Sigmoid colon (tissue), 7 donors: ENCODE data around the gene TEX52. TPM values are rescaled to one million over a fixed set of nuclear protein-coding genes. Genes with fewer than 3 reads are reported as not detected.

Experiments
- DNase-seq: peaks from one replicate; pipeline ENCODE4 v3.0.0-alpha.2; 2019
- H3K27ac ChIP-seq, 4 donors: fragments of 200-600 bp; sonication (generic); one replicate each; pipeline ENCODE4 v1.5.1; 2016 to 2019; ENCODE audit warnings: mild to moderate bottlenecking in 1 of 4
- H3K27me3 ChIP-seq, 3 donors: fragments of 200-600 bp; sonication (generic); one replicate each; pipeline ENCODE4 v1.5.1; 2019; ENCODE audit warnings: mild to moderate bottlenecking in 1 of 3
- H3K36me3 ChIP-seq, 4 donors: fragments of 200-600 bp; sonication (generic); one replicate each; pipeline ENCODE4 v1.5.1; 2016 to 2019
- H3K4me1 ChIP-seq, 4 donors: fragments of 200-600 bp; sonication (generic); one replicate each; pipeline ENCODE4 v1.5.1; 2017 to 2019
- H3K4me3 ChIP-seq, 4 donors: fragments of 200-600 bp; sonication (generic); one replicate each; pipeline ENCODE4 v1.5.1; 2017 to 2019; ENCODE audit warnings: mild to moderate bottlenecking in 2 of 4, moderate library complexity in 1 of 4
- H3K9me3 ChIP-seq, 4 donors: fragments of 200-600 bp in 3 of 4; sonication (generic) in 3 of 4; one replicate each; pipeline versions ENCODE4 v1.5.1 to v1.6.1; 2013 to 2019
- EP300 ChIP-seq, 4 donors: sonication (generic); formaldehyde crosslinking; IDR thresholded peaks; one replicate each; pipeline ENCODE4 v1.6.1; 2017; ENCODE audit warnings: antibody characterized with exemption in 4 of 4
- POLR2A ChIP-seq, 2 donors: fragments of 450-650 bp; IDR thresholded peaks; one replicate each; pipeline ENCODE4 v1.6.1; 2016; ENCODE audit warnings: antibody characterized with exemption in 2 of 2, mild to moderate bottlenecking in 2 of 2, moderate library complexity in 2 of 2
- POLR2AphosphoS5 ChIP-seq, 4 donors: sonication (generic); formaldehyde crosslinking; IDR thresholded peaks; one replicate each; pipeline ENCODE4 v1.6.1; 2017; ENCODE audit warnings: antibody characterized with exemption in 4 of 4
- WGBS, 2 donors: extraction: QIAGEN DNeasy Blood & Tissue Kit; methylation state at CpG; one replicate each; pipeline ENCODE4 v1.1.7; 2013; 5-methylcytosine and 5-hydroxymethylcytosine counted together
- intact Hi-C: fragments of 100-400 bp; cut with DNase I; formaldehyde crosslinking; loops from one replicate; pipeline ENCODE4 v1.15.1; 2023
- polyA plus RNA-seq, 3 donors: library from polyadenylated mRNA; stranded (reverse); fragments of 200-250 nt; gene quantifications; one replicate each; pipeline ENCODE4 v1.2.3, GENCODE V29; 2013
- total RNA-seq, 4 donors: library from RNA; depleted of rRNA; stranded (reverse); fragments of >200 nt; gene quantifications; one replicate each; pipeline ENCODE4 v1.1.0, GENCODE V29; 2016
- TF ChIP-seq, protein P1 (sequence below), 4 experiments: fragments of 450-650 bp in 3 of 4; fragments of 200-600 bp in 1 of 4; IDR thresholded peaks; one replicate each; pipeline ENCODE4 v1.5.1; 2016 to 2019; ENCODE audit warnings: antibody characterized with exemption in 4 of 4, mild to moderate bottlenecking in 3 of 4, moderate library complexity in 2 of 4
- donor health status: healthy with polysubstance abuse.
- donor health status: Bipolar disorder and iron deficiency.
- donor health status: healthy.

Gene TEX52
- total and polyA plus RNA-seq, 7 donors = not detected

DNA sequence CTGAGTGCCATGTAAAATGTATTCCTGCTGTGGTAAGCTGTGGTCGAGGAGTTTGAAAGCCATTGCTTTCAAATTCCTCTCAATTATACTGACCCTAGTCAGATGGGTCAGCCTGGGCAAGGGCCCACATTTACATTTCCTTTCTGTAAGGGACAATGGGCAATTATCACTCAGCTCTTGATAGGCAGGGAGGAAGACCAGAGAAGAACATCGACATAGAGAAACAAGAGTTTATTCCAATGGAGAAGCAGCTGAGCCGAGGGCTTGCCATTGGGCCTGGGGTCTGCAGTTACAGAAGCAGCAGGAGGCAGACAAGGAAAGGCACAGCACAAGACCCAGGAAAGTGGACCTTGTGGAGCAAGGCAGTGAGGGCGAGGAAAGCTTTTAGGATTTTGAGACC is 31.7 kb downstream of the TEX52 start:
- no peak overlapping the region for H3K4me3 ChIP-seq
- intact Hi-C loops = no loop called here
- H3K27me3 ChIP-seq = no peaks in the 10 kb centered on the region
- H3K4me1 ChIP-seq = no peaks in the 10 kb centered on the region
- no peaks in the 10 kb centered on the region for H3K9me3 ChIP-seq
- WGBS, 2 donors = 78 to 90% methylated on average over 4 of the region's 4 CpGs
- peaks cover 20 to 94% (median 71%) of the 10 kb centered on the region in 4 donors for H3K36me3 ChIP-seq
- H3K27ac ChIP-seq = no peak overlapping the region
- no peak for DNase-seq
- TF ChIP-seq, protein P1, sequence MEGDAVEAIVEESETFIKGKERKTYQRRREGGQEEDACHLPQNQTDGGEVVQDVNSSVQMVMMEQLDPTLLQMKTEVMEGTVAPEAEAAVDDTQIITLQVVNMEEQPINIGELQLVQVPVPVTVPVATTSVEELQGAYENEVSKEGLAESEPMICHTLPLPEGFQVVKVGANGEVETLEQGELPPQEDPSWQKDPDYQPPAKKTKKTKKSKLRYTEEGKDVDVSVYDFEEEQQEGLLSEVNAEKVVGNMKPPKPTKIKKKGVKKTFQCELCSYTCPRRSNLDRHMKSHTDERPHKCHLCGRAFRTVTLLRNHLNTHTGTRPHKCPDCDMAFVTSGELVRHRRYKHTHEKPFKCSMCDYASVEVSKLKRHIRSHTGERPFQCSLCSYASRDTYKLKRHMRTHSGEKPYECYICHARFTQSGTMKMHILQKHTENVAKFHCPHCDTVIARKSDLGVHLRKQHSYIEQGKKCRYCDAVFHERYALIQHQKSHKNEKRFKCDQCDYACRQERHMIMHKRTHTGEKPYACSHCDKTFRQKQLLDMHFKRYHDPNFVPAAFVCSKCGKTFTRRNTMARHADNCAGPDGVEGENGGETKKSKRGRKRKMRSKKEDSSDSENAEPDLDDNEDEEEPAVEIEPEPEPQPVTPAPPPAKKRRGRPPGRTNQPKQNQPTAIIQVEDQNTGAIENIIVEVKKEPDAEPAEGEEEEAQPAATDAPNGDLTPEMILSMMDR (IDR thresholded peaks at IDR 0.05) = no peak
- TF ChIP-seq EP300 (IDR thresholded peaks at IDR 0.05) (no peak), POLR2A (IDR thresholded peaks at IDR 0.05) (no peak), POLR2AphosphoS5 (IDR thresholded peaks at IDR 0.05) (no peak)

DNA sequence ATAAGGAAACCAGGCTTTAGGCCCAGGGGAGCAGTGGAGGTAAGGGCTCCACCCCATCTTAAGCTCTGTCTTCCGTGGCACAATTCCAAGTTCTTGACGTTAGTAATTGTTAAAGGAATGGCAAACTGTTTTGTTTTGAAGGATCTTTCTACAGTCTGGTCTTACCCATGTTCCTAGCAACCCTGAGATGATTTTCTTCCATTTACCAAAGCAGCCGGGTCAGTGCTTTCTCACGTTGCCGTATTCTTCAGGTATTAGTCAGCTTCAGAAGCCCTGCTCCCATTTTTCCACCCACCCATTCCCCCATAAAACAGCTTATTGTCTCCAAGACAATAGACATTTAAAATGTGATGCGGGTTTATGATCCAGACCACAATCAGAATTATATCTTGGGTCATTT is 32.3 kb downstream of the TEX52 start:
- Histone ChIP-seq H3K4me1 (no peaks in the 10 kb centered on the region), H3K27ac (no peak overlapping the region), H3K27me3 (no peaks in the 10 kb centered on the region), H3K36me3 (peaks cover 20 to 94% (median 76%) of the 10 kb centered on the region in 4 donors), H3K9me3 (no peaks in the 10 kb centered on the region), H3K4me3 (no peak overlapping the region)
- intact Hi-C loops = no loop called here
- no peak for DNase-seq
- TF ChIP-seq POLR2A (IDR thresholded peaks at IDR 0.05) (no peak), POLR2AphosphoS5 (IDR thresholded peaks at IDR 0.05) (no peak), EP300 (IDR thresholded peaks at IDR 0.05) (no peak)
- TF ChIP-seq, protein P1 (IDR thresholded peaks at IDR 0.05) = no peak
- 75 to 85% methylated on average over 6 of the region's 6 CpGs for WGBS, 2 donors

DNA sequence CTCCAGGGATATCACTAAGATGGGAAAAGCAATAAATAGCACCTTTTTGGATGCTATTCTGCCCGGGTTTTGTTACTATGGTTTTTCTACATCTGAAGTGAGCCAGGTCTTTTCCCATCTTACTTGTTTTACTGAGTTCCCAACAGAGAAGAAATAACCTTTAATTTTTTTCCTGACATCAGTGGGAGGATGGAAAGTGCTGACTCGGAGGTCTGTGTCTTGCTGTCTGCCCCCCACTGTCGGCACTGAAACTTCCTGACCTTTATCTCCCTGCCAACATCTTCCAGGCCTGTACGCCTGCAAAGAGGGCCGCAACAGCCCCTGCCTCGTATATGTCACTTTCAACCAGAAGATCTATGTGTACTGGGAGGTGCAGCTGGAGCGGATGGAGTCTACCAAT is 33.4 kb downstream of the TEX52 start:
- no peak for TF ChIP-seq POLR2AphosphoS5 (IDR thresholded peaks at IDR 0.05)
- no peak for TF ChIP-seq POLR2A (IDR thresholded peaks at IDR 0.05)
- TF ChIP-seq, protein P1 (IDR thresholded peaks at IDR 0.05) = no peak
- no peak for TF ChIP-seq EP300 (IDR thresholded peaks at IDR 0.05)
- DNase-seq = no peak
- Histone ChIP-seq H3K4me3 (no peak overlapping the region), H3K4me1 (no peaks in the 10 kb centered on the region), H3K36me3 (peaks cover 25 to 99% (median 77%) of the 10 kb centered on the region in 4 donors), H3K9me3 (no peaks in the 10 kb centered on the region), H3K27me3 (no peaks in the 10 kb centered on the region), H3K27ac (no peak overlapping the region)
- intact Hi-C loops = no loop called here
- WGBS, 2 donors = 85 to 88% methylated on average over 7 of the region's 7 CpGs

DNA sequence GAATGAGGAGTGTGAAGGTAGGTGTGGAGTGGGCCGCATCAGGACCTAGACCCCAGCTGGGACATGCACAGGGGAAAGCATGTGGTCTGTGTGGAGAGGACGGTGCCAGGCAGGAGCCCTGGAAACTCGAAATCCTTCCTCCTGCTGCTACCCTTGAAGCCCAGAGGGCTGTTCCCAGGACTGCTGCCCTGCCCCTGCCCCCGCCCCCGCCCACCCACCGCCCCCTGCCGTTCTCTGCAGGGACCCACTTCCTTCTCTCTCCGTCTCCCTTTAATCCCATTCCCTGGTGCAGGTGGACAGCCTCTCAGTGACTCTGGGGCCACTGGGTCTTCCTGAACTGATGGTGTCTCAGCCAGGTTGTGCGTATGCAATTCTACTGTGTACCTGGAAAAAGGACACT is 36.4 kb downstream of the TEX52 start:
- peaks cover 31 to 96% (median 68%) of the 10 kb centered on the region in 4 donors for H3K36me3 ChIP-seq
- no peak for DNase-seq
- no peak overlapping the region for H3K27ac ChIP-seq
- no peaks in the 10 kb centered on the region for H3K9me3 ChIP-seq
- H3K4me1 ChIP-seq = no peaks in the 10 kb centered on the region
- TF ChIP-seq POLR2AphosphoS5 (IDR thresholded peaks at IDR 0.05) = no peak
- TF ChIP-seq, protein P1 (IDR thresholded peaks at IDR 0.05) = no peak
- no peak for TF ChIP-seq POLR2A (IDR thresholded peaks at IDR 0.05)
- no peak for TF ChIP-seq EP300 (IDR thresholded peaks at IDR 0.05)
- H3K4me3 ChIP-seq = no peak overlapping the region
- no peaks in the 10 kb centered on the region for H3K27me3 ChIP-seq
- intact Hi-C loops = no loop called here
- 91% methylated on average over 9 of the region's 9 CpGs for WGBS, 2 donors

DNA sequence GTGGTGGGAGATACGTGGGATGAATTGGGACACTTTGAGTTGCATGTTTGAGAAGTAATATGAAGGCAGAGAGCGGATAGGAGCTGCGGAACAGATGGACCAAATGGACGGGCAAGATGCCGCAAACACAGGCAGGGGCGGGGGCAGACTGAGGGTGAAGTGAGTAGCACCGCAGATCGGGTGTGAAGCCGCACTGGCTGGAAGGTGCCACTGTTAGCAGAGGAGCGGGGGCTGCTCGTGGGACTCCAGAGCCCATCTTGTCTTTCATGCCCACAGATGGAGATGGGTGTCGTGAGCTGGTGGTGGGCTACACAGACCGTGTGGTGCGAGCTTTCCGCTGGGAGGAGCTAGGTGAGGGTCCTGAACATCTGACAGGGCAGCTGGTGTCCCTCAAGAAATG is 37.0 kb downstream of the TEX52 start:
- Histone ChIP-seq H3K4me3 (no peak overlapping the region), H3K36me3 (peaks cover 31 to 93% (median 66%) of the 10 kb centered on the region in 4 donors), H3K9me3 (no peaks in the 10 kb centered on the region), H3K27ac (no peak overlapping the region), H3K27me3 (no peaks in the 10 kb centered on the region), H3K4me1 (no peaks in the 10 kb centered on the region)
- intact Hi-C loops = no loop called here
- no peak for TF ChIP-seq EP300 (IDR thresholded peaks at IDR 0.05)
- TF ChIP-seq, protein P1 (IDR thresholded peaks at IDR 0.05) = no peak
- TF ChIP-seq POLR2AphosphoS5 (IDR thresholded peaks at IDR 0.05) = no peak
- TF ChIP-seq POLR2A (IDR thresholded peaks at IDR 0.05) = no peak
- 95 to 96% methylated on average over 15 of the region's 15 CpGs for WGBS, 2 donors
- no peak for DNase-seq
